Activated T-cell treated with anti-CD3 and anti-CD28 coated beads, Interleukin-2, amount 50 U/mL, for 24 hours (primary cell): ENCODE measurements around the gene LUC7L3.
"Not testable (repeated sequence)": the region's sequence is repeated elsewhere in the genome, so short reads cannot be mapped to it uniquely, and the experiment has no call there.

Experiments used
- DNase-seq: peaks from one replicate; pipeline ENCODE4 v3.0.0-alpha.2; 2020
- H3K27ac Mint-ChIP-seq: 2 replicates; pipeline ENCODE4 v1.8.0; 2020; ENCODE audit warnings: mild to moderate bottlenecking, mixed read lengths
- H3K27me3 Mint-ChIP-seq: 2 replicates; pipeline ENCODE4 v1.8.0; 2020; ENCODE audit warnings: mixed read lengths
- H3K36me3 Mint-ChIP-seq: 2 replicates; pipeline ENCODE4 v1.8.0; 2020; ENCODE audit warnings: low read depth, mixed read lengths
- H3K4me1 Mint-ChIP-seq: 2 replicates; pipeline ENCODE4 v1.8.0; 2020; ENCODE audit warnings: low read depth, mixed read lengths
- H3K4me3 Mint-ChIP-seq: 2 replicates; pipeline ENCODE4 v1.8.0; 2020; ENCODE audit warnings: mild to moderate bottlenecking, moderate library complexity, mixed read lengths
- H3K9me3 Mint-ChIP-seq: 2 replicates; pipeline ENCODE4 v1.8.0; 2020; ENCODE audit warnings: mixed read lengths

Gene LUC7L3

GRCh38 chr17:50793007-50793406 is 73.6 kb downstream of the LUC7L3 start:
- Mint-ChIP-seq H3K27ac (no peak overlapping the region), H3K36me3 (no peaks in the 10 kb centered on the region), H3K4me3 (no peak overlapping the region), H3K4me1 (no peaks in the 10 kb centered on the region), H3K9me3 (no peaks in the 10 kb centered on the region), H3K27me3 (no peaks in the 10 kb centered on the region)
- no peak for DNase-seq

DNA sequence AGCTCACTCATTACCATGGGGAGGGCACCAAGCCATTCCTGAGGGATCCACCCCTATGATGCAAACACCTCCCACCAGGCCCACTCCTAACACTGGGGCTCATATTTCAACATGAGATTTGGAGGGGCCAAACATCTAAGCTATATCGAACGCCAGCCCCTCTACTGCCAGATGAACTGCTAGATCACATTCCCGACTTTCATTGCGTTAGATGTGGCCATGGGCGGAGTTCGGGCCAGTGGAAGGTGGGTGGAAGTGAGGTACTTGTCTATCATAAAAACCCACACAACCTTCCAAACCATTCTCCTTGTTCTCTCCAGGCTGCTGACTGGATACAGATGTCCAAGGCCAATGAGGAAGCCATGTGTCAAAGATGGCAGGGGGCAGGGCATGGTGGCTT is 75.0 kb downstream of the LUC7L3 start:
- Mint-ChIP-seq H3K27ac (no peak overlapping the region), H3K4me1 (no peaks in the 10 kb centered on the region), H3K4me3 (no peak overlapping the region), H3K9me3 (no peaks in the 10 kb centered on the region), H3K36me3 (no peaks in the 10 kb centered on the region), H3K27me3 (no peaks in the 10 kb centered on the region)
- DNase-seq, result no peak

DNA sequence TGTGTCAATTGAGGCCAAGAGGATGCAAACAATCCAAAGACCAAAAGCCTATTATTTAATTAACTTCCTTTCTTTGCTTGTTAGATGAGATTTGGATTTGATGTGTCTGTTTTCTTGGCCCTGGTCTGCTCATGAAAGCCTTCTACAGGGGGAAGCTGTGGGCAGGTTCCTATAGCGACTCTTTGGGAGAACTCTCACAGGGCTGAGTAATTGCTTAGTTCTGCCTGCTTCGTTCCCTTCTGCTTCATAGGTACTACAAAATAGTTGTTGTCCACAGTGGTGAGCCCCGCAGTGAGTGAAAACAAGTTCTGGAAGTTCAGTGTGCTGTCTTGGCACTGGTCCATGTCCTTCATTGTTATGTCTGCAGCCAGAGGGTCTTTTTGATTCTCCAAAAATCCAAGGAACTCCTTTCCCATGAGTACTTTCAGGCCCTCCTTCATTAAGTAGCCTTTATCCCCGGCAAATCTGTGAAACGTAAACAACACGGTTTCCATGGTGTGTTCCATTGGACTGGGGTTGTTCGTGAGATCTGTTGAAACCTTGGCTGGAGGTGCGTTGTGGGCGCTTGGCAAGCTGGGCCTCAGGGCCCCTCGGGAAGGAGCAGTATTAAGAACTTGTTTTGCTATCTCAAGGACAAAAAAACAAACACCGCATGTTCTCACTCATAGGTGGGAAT is 77.9 kb downstream of the LUC7L3 start:
- Mint-ChIP-seq H3K4me1 (no peaks in the 10 kb centered on the region), H3K27ac (no peak overlapping the region)
- DNase-seq, result no peak

GRCh38 chr17:50798424-50799288 is 79.3 kb downstream of the LUC7L3 start:
- H3K4me1 Mint-ChIP-seq, result no peaks in the 10 kb centered on the region
- H3K4me3 Mint-ChIP-seq, result no peak overlapping the region
- no peaks in the 10 kb centered on the region for H3K36me3 Mint-ChIP-seq
- DNase-seq, result no peak
- H3K9me3 Mint-ChIP-seq, result no peaks in the 10 kb centered on the region
- H3K27me3 Mint-ChIP-seq, result no peaks in the 10 kb centered on the region
- no peak overlapping the region for H3K27ac Mint-ChIP-seq

More for the DNA sequence above, 77.9 kb downstream of the LUC7L3 start:
- Mint-ChIP-seq H3K36me3 (no peaks in the 10 kb centered on the region), H3K4me3 (no peak overlapping the region), H3K27me3 (no peaks in the 10 kb centered on the region), H3K9me3 (no peaks in the 10 kb centered on the region)

DNA sequence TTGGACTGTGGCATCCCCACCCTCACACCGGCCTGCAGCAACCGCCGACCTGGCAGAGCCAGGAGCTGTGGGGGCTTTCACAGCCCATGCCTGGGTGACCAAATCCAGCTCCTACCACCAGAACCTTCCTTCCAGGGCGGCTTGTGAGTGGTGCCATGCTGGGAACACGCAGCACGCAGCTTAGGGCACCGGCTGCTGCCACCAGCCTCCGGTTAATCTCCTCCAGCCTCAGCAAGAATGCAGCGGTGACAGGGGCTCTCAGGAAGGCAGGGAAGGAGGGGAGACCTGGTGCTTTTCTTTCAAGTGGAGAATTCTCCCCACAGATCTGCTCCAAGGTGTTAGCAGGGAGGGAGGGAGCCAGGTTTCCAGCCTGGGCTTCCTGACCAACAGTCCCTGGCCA is 80.2 kb downstream of the LUC7L3 start:
- no peaks in the 10 kb centered on the region for H3K27me3 Mint-ChIP-seq
- H3K4me1 Mint-ChIP-seq, result no peaks in the 10 kb centered on the region
- H3K9me3 Mint-ChIP-seq, result no peaks in the 10 kb centered on the region
- H3K36me3 Mint-ChIP-seq, result no peaks in the 10 kb centered on the region
- H3K4me3 Mint-ChIP-seq, result no peak overlapping the region
- H3K27ac Mint-ChIP-seq, result no peak overlapping the region
- no peak for DNase-seq

- Mint-ChIP-seq H3K4me3 (no peak overlapping the region), H3K36me3 (no peaks in the 10 kb centered on the region), H3K27me3 (no peaks in the 10 kb centered on the region), H3K9me3 (no peaks in the 10 kb centered on the region), H3K4me1 (no peaks in the 10 kb centered on the region), H3K27ac (no peak overlapping the region)
- DNase-seq, result no peak
Observed at GRCh38 chr17:50800196-50800700, 80.8 kb downstream of the LUC7L3 start.

GRCh38 chr17:50802609-50803571 is 83.5 kb downstream of the LUC7L3 start:
- DNase-seq, result no peak
- H3K27ac Mint-ChIP-seq, result no peak overlapping the region
- no peak overlapping the region for H3K4me3 Mint-ChIP-seq
- no peaks in the 10 kb centered on the region for H3K36me3 Mint-ChIP-seq
- H3K4me1 Mint-ChIP-seq, result no peaks in the 10 kb centered on the region
- no peaks in the 10 kb centered on the region for H3K9me3 Mint-ChIP-seq
- H3K27me3 Mint-ChIP-seq, result no peaks in the 10 kb centered on the region

DNA sequence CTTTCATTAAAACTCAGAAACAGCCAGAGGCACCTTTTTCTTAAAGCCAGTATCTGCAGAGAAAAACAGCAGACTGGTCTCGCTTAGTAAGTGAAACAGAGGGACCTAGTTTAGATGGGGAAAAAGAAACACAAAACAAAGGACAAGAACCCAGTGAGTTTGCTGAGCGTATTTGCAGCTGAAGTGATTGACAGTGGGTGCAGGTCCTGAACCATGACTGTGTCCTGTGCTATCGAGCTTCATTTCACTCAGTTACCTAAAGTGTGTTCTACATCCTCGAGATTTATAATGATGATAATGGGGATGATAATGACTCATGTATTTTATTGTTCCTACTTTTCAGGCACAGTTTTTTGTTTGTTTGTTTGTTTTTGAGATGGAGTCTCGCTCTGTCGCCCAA is 84.3 kb downstream of the LUC7L3 start:
- Mint-ChIP-seq H3K9me3 (no peaks in the 10 kb centered on the region), H3K27ac (no peak overlapping the region), H3K4me1 (no peaks in the 10 kb centered on the region), H3K36me3 (no peaks in the 10 kb centered on the region), H3K4me3 (no peak overlapping the region), H3K27me3 (no peaks in the 10 kb centered on the region)
- DNase-seq, result no peak

DNA sequence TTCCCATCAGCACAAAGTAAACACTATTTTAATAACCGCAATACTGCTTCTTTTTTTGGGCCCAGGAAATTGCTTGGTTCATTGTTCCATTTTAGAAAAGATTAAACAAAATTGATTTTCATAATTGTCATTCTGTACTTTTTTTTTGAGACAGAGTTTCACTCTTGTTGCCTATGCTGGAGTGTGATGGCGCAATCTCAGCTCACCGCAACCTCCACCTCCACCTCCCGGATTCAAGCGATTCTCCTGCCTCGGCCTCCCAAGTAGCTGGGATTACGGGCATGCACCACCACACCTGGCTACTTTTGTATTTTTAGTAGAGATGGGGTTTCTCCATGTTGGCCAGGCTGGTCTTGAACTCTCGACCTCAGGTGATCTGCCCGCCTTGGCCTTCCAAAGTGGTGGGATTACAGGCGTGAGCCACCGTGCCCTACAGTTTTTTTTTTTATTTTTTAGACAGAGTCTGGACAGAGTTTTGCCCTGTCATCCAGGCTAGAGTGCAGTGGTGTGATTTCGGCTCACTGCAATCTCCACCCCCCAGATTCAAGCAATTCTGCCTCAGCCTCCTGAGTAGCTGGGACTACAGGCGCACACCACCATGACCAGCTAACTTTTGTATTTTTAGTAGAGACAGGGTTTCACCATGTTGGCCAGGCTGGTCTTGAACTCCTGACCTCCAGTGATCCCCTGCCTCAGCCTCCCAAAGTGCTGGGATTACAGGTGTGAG is 85.5 kb downstream of the LUC7L3 start:
- not testable (repeated sequence) for H3K27me3 Mint-ChIP-seq, H3K27ac Mint-ChIP-seq

DNA sequence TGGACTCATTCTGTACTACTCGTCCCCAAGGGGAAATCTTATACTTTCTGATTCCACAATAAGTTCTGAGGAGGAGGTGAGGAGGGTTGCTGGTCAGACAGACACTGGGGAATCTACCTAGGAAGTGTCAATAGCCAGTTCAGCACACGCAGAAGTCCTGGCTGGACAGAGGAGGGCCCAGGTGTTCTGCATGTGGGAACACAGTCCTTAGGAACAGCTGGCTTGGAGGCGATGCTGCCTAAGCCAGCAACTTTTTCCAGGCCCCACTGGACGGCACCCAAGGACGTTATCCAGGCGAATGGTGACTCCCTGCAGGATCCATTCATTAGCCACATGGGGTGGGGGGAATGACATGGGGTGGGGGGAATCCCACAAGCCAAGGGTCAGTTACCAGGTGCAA is 86.1 kb downstream of the LUC7L3 start:
- H3K4me1 Mint-ChIP-seq, result no peaks in the 10 kb centered on the region
- H3K4me3 Mint-ChIP-seq, result no peak overlapping the region
- H3K27me3 Mint-ChIP-seq, result no peaks in the 10 kb centered on the region
- H3K27ac Mint-ChIP-seq, result no peak overlapping the region
- H3K36me3 Mint-ChIP-seq, result no peaks in the 10 kb centered on the region
- no peaks in the 10 kb centered on the region for H3K9me3 Mint-ChIP-seq
- no peak for DNase-seq

More for the DNA sequence above, 85.5 kb downstream of the LUC7L3 start:
- not testable (repeated sequence) for H3K4me1 Mint-ChIP-seq, DNase-seq, H3K9me3 Mint-ChIP-seq, H3K36me3 Mint-ChIP-seq, H3K4me3 Mint-ChIP-seq
